Liver (tissue), 9 donors: Measurements from ENCODE around the gene ZNF664. TPM values are rescaled to one million over a fixed set of nuclear protein-coding genes. Genes with fewer than 3 reads are reported as not detected.

Source experiments
- DNase-seq: peaks from one replicate; pipeline ENCODE4 v3.0.0-alpha.2; 2017; ENCODE audit warnings: low spot score
- H3K27ac ChIP-seq, 2 donors: one replicate each; pipeline ENCODE4 v1.7.0; 2013; ENCODE audit warnings: inconsistent platforms in 2 of 2, low read length in 2 of 2, control low read depth in 1 of 2, low read depth in 1 of 2, mild to moderate bottlenecking in 1 of 2
- H3K27me3 ChIP-seq, 4 donors: one replicate each; pipeline versions ENCODE4 v1.6.1 to v1.7.0; 2013; ENCODE audit warnings: low read length in 3 of 4, inconsistent platforms in 1 of 4, mild to moderate bottlenecking in 1 of 4, moderate library complexity in 1 of 4; ENCODE audit not compliant: control insufficient read depth in 4 of 4, insufficient read depth in 4 of 4
- H3K36me3 ChIP-seq, 4 donors: one replicate each; pipeline versions ENCODE4 v1.6.1 to v1.7.0; 2013; ENCODE audit warnings: low read length in 3 of 4, mild to moderate bottlenecking in 3 of 4, low read depth in 1 of 4, moderate library complexity in 1 of 4; ENCODE audit not compliant: control insufficient read depth in 4 of 4, insufficient read depth in 3 of 4
- H3K4me1 ChIP-seq, 4 donors: one replicate each; pipeline versions ENCODE4 v1.6.1 to v1.7.0; 2013; ENCODE audit warnings: low read length in 3 of 4, mild to moderate bottlenecking in 3 of 4, moderate library complexity in 1 of 4; ENCODE audit not compliant: control insufficient read depth in 4 of 4, insufficient read depth in 4 of 4
- H3K4me3 ChIP-seq, 3 donors: one replicate each; pipeline versions ENCODE4 v1.6.1 to v1.7.0; 2013; ENCODE audit warnings: low read length in 3 of 3, control low read depth in 1 of 3, low read depth in 1 of 3, mild to moderate bottlenecking in 1 of 3
- H3K9ac ChIP-seq, 2 donors: one replicate each; pipeline ENCODE4 v1.7.0; 2013; ENCODE audit warnings: low read length in 2 of 2, mild to moderate bottlenecking in 2 of 2, moderate library complexity in 2 of 2, control low read depth in 1 of 2, low read depth in 1 of 2
- H3K9me3 ChIP-seq, 4 donors: one replicate each; pipeline versions ENCODE4 v1.6.1 to v1.7.0; 2013; ENCODE audit warnings: low read length in 3 of 4; ENCODE audit not compliant: control insufficient read depth in 4 of 4
- FOXA1 ChIP-seq: IDR thresholded peaks from 2 replicates; pipeline ENCODE4 v1.6.1; 2016; ENCODE audit warnings: antibody characterized with exemption
- REST ChIP-seq: IDR thresholded peaks from 2 replicates; pipeline ENCODE4 v1.6.1; 2016; ENCODE audit warnings: antibody characterized with exemption, mild to moderate bottlenecking
- ZBTB33 ChIP-seq: IDR thresholded peaks from 2 replicates; pipeline ENCODE4 v1.6.1; 2016; ENCODE audit warnings: antibody characterized with exemption
- WGBS: extraction: QIAGEN DNeasy Blood & Tissue Kit; methylation state at CpG from one replicate; pipeline ENCODE4 v1.1.7; 2013; 5-methylcytosine and 5-hydroxymethylcytosine counted together
- polyA plus RNA-seq, 2 donors: library from polyadenylated mRNA; stranded (reverse) in 1 of 2; unstranded in 1 of 2; fragments of 200-250 nt in 1 of 2; fragments of >200 nt in 1 of 2; fragmentation: Nextera tagmentation in 1 of 2; extraction: Ambion mirVana in 1 of 2; gene quantifications; one replicate each; pipeline versions ENCODE4 v1.2.1 to v1.2.3, GENCODE V29; 2013 to 2015
- total RNA-seq, 2 donors: library from RNA; depleted of rRNA; stranded (reverse); fragments of >200 nt; gene quantifications; one replicate each; pipeline ENCODE4 v1.2.3, GENCODE V29; 2014
- donor health status: healthy.
- donor health status: healthy.
- donor health status: healthy.
- donor health status: healthy.
- donor health status: healthy.

The ZNF664 gene
- total and polyA plus RNA-seq, 4 donors, result 7.2 to 40.3 (median 29.6) TPM

- TF ChIP-seq ZBTB33 (no peak), REST (no peak)
Measured at GRCh38 chr12:123931686-123932321, 41.2 kb upstream of the ZNF664 start (continued).

- DNase-seq, result no peak
- 94% methylated on average over 14 of the region's 14 CpGs for WGBS
Measured at GRCh38 chr12:123933214-123933613, 39.8 kb upstream of the ZNF664 start.

More at GRCh38 chr12:123933214-123933613, 39.8 kb upstream of the ZNF664 start:
- Histone ChIP-seq H3K27ac (no peak overlapping the region), H3K36me3 (peaks cover 0 to 12% (median 1%) of the 10 kb centered on the region in 4 donors), H3K27me3 (no peaks in the 10 kb centered on the region), H3K9me3 (no peaks in the 10 kb centered on the region), H3K9ac (no peak overlapping the region), H3K4me1 (no peaks in the 10 kb centered on the region), H3K4me3 (no peak overlapping the region)
- TF ChIP-seq REST (no peak), FOXA1 (no peak)
